Panc1 (cell line): ENCODE measurements around the gene CHAF1A. TPM values are rescaled to one million over a fixed set of nuclear protein-coding genes. Genes with fewer than 3 reads are reported as not detected.

Experiments
- ATAC-seq: fragments of 200-7000 bp; cut with Tn5 transposase; 2 replicates; pipeline ENCODE4 v1.9.1; 2020; ENCODE audit warnings: mild to moderate bottlenecking, moderate library complexity
- BruUV-seq: library from RNA; stranded (reverse); fragments of 400-500 nt; replicated peaks from 2 replicates; lab custom pipeline; 2021; lab: Mats Ljungman, UMichigan
- CTCF ChIA-PET: fragments of 300-600 bp; sonication (Branson Sonifier 250); formaldehyde crosslinking; loops from one replicate; lab custom pipeline; 2022; ENCODE audit warnings: antibody characterized with exemption; lab: Charles Lee
- POLR2A ChIA-PET: fragments of 300-600 bp; sonication (Branson Sonifier 250); formaldehyde crosslinking; loops from one replicate; lab custom pipeline; 2022; ENCODE audit warnings: antibody characterized with exemption; lab: Charles Lee
- DNase-seq: peaks from one replicate; pipeline ENCODE4 v3.0.0-alpha.2; 2010; ENCODE audit warnings: low read depth, low spot score
- H3K27ac ChIP-seq: 2 replicates; pipeline ENCODE4 v1.5.1; 2011; ENCODE audit warnings: mild to moderate bottlenecking, low read length, inconsistent platforms
- H3K27me3 ChIP-seq: fragments of 200-500 bp; sonication (Bioruptor generic); 2 replicates; pipeline ENCODE4 v1.6.0; 2014; ENCODE audit warnings: low read length, inconsistent platforms; ENCODE audit not compliant: control insufficient read depth, insufficient read depth
- H3K36me3 ChIP-seq: fragments of 200-500 bp; sonication (Bioruptor generic); 2 replicates; pipeline ENCODE4 v1.5.1; 2014; ENCODE audit warnings: inconsistent platforms, mild to moderate bottlenecking, low read length, moderate library complexity; ENCODE audit not compliant: control insufficient read depth, insufficient read depth
- H3K4me1 ChIP-seq: 2 replicates; pipeline ENCODE4 v1.5.1; 2011; ENCODE audit warnings: inconsistent platforms, mild to moderate bottlenecking, low read length, moderate library complexity; ENCODE audit not compliant: control insufficient read depth, insufficient read depth
- H3K4me3 ChIP-seq, 2 experiments: 2 replicates each; pipeline ENCODE4 v1.5.1; 2011 to 2012; ENCODE audit warnings: low read depth in 2 of 2, low read length in 2 of 2, mild to moderate bottlenecking in 2 of 2, inconsistent platforms in 1 of 2, moderate library complexity in 1 of 2
- H3K9me3 ChIP-seq: fragments of 200-500 bp; sonication (Bioruptor generic); 2 replicates; pipeline ENCODE4 v1.5.1; 2014; ENCODE audit warnings: low read depth, mild to moderate bottlenecking, inconsistent platforms, low read length, moderate library complexity; ENCODE audit not compliant: control insufficient read depth, insufficient read depth
- POLR2AphosphoS5 ChIP-seq: IDR thresholded peaks from 2 replicates; pipeline ENCODE4 v1.6.1; 2012; ENCODE audit warnings: mild to moderate bottlenecking, low read depth, low read length, moderate library complexity
- SIN3A ChIP-seq: IDR thresholded peaks from 2 replicates; pipeline ENCODE4 v1.6.1; 2012; ENCODE audit warnings: low read depth, mild to moderate bottlenecking, low read length, moderate library complexity, borderline replicate concordance; ENCODE audit not compliant: insufficient read depth
- TCF7L2 ChIP-seq: IDR thresholded peaks from 2 replicates; pipeline ENCODE4 v1.6.1; 2011; ENCODE audit warnings: mild to moderate bottlenecking, low read depth, low read length, inconsistent platforms
- in situ Hi-C: cut with HindIII; loops from 2 replicates; pipeline ENCODE4 v1.10.0; 2016; ENCODE audit warnings: low sequenced_read_pairs, low pct_unique_long_range_greater_than_20kb
- intact Hi-C: fragments of 100-400 bp; cut with micrococcal nuclease; formaldehyde crosslinking; loops from one replicate; pipeline ENCODE4 v1.10.0; 2022; ENCODE audit not compliant: unreplicated experiment
- total RNA-seq: library from RNA; stranded (reverse); gene quantifications from one replicate; pipeline ENCODE4 v1.2.1, GENCODE V29; 2021; ENCODE audit not compliant: unreplicated experiment
- TF ChIP-seq, protein P1 (sequence below), 2 experiments: IDR thresholded peaks; 2 replicates each; pipeline ENCODE4 v1.6.1; 2011 to 2012; ENCODE audit warnings: low read depth in 2 of 2, control low read depth in 1 of 2, low read length in 1 of 2, mild to moderate bottlenecking in 1 of 2, moderate library complexity in 1 of 2; ENCODE audit not compliant: insufficient read depth in 1 of 2
- TF ChIP-seq, protein P2 (sequence below): fragments of 450-650 bp; IDR thresholded peaks from 2 replicates; pipeline ENCODE4 v1.5.1; 2017; ENCODE audit warnings: mild to moderate bottlenecking

CHAF1A gene
- total RNA-seq, 1 experiment from 2014 or later: 45.4 TPM

DNA sequence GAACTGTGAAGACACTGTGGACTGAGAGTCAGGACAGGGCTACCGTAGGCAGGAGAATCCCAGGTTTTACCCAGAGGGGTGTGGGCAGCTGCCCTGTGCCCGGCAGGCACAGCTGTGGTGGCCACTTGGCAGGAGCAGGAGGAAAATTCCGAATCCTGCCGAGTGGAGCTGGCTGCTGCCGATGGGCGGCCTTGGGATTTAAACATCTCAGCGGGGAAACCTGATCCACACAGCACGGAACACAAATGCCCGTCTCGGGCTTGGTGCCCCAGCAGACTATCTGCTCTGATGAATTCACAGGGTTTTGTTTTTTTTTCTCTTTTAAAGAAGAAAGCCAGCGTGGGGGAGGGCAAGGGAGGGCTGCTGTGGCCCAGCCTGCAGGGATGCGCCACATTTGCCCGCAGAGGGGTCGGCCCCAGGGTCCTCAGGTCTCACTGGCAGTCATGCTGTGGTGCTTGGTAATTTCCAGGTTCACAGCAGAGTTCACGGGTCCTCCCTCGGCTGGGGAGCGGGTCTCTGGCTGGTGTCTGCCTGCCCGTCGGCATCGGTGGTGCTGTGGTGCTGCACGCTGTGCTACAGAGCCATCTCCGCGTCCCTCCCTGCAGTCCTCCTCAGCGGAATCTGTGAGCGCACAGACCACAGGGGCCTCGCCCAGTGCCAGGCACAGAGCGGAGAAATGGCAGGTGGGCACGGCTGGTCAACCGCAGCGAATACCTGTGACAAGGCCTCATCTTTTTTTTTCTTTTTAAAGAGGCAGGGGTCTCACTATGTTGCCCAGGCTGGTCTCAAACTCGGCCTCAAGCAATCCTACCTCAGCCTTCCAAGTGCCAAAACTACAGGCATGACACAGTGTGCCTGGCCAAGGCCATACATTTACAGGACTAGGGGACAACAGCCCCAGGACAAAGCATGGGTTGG lies 30.9 kb upstream of the CHAF1A start:
- peak overlapping the region; percentile 92 for H3K27ac ChIP-seq
- H3K27me3 ChIP-seq: no peaks in the 10 kb centered on the region
- no peak for ATAC-seq
- no peak for DNase-seq
- H3K9me3 ChIP-seq: no peaks in the 10 kb centered on the region
- intact Hi-C loops (no loop called here), in situ Hi-C loops (no loop called here)
- ChIA-PET CTCF (no interaction called here), POLR2A (no interaction called here)
- BruUV-seq: no TSS peak
- peaks cover 83% of the 10 kb centered on the region for H3K4me1 ChIP-seq
- no peaks in the 10 kb centered on the region for H3K36me3 ChIP-seq
- TF ChIP-seq, protein P1, sequence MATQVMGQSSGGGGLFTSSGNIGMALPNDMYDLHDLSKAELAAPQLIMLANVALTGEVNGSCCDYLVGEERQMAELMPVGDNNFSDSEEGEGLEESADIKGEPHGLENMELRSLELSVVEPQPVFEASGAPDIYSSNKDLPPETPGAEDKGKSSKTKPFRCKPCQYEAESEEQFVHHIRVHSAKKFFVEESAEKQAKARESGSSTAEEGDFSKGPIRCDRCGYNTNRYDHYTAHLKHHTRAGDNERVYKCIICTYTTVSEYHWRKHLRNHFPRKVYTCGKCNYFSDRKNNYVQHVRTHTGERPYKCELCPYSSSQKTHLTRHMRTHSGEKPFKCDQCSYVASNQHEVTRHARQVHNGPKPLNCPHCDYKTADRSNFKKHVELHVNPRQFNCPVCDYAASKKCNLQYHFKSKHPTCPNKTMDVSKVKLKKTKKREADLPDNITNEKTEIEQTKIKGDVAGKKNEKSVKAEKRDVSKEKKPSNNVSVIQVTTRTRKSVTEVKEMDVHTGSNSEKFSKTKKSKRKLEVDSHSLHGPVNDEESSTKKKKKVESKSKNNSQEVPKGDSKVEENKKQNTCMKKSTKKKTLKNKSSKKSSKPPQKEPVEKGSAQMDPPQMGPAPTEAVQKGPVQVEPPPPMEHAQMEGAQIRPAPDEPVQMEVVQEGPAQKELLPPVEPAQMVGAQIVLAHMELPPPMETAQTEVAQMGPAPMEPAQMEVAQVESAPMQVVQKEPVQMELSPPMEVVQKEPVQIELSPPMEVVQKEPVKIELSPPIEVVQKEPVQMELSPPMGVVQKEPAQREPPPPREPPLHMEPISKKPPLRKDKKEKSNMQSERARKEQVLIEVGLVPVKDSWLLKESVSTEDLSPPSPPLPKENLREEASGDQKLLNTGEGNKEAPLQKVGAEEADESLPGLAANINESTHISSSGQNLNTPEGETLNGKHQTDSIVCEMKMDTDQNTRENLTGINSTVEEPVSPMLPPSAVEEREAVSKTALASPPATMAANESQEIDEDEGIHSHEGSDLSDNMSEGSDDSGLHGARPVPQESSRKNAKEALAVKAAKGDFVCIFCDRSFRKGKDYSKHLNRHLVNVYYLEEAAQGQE (IDR thresholded peaks at IDR 0.05; ENCODE audit: insufficient read depth in 1 of 2, low read depth in 2 of 2, low read length in 1 of 2): no peak
- TF ChIP-seq, protein P2, sequence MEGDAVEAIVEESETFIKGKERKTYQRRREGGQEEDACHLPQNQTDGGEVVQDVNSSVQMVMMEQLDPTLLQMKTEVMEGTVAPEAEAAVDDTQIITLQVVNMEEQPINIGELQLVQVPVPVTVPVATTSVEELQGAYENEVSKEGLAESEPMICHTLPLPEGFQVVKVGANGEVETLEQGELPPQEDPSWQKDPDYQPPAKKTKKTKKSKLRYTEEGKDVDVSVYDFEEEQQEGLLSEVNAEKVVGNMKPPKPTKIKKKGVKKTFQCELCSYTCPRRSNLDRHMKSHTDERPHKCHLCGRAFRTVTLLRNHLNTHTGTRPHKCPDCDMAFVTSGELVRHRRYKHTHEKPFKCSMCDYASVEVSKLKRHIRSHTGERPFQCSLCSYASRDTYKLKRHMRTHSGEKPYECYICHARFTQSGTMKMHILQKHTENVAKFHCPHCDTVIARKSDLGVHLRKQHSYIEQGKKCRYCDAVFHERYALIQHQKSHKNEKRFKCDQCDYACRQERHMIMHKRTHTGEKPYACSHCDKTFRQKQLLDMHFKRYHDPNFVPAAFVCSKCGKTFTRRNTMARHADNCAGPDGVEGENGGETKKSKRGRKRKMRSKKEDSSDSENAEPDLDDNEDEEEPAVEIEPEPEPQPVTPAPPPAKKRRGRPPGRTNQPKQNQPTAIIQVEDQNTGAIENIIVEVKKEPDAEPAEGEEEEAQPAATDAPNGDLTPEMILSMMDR: no peak
- no peak for TF ChIP-seq POLR2AphosphoS5
- H3K4me3 ChIP-seq: no peak overlapping the region

DNA sequence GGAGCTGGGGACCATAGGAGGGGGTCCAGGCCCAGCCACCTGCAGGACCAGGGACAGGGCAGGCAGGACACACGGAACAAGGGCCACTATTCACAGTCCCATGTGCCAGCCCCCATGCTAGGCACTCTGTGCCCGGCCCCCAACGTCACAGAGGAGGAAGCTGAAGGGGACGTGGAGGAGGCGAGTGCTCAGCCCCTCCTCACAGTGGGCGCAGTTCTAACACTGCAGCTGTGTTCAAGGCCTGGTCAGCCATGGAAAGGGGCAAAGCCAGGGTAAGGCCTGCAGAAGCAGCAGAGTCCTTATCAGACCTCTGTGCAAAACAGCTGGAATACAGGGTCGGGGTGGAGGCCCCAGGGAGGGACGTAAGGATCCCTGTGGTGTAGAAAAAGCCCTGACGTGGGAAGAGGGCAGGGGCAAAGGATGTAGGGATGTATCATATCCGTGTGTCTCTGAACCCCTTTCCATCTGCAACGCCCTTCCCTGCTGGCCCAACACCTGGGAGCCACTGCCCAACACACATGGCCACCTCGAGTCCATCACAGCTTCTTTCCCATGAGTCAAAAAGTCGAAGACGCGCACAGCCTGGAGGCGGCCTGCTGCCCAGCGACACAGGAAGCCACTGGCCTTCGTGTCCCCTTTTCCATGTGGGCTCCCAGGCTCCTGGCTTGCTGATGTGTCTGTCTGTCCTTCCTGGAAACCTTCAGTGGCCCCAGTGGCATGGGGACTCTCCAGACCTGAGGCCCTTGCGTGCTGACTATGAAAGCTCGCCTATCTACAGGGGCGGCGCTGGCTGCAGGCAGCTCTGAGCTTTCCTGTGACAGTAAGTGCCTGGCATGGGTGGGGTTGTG lies 30.1 kb upstream of the CHAF1A start:
- no peak overlapping the region for H3K4me3 ChIP-seq
- intact Hi-C loops (no loop called here), in situ Hi-C loops (no loop called here)
- ATAC-seq: no peak
- no TSS peak for BruUV-seq
- DNase-seq: no peak
- ChIA-PET POLR2A (no interaction called here), CTCF (no interaction called here)
- TF ChIP-seq SIN3A (no peak), TCF7L2 (no peak), POLR2AphosphoS5 (no peak)
- TF ChIP-seq, protein P2: no peak
- TF ChIP-seq, protein P1 (IDR thresholded peaks at IDR 0.05; ENCODE audit: insufficient read depth in 1 of 2, low read depth in 2 of 2, low read length in 1 of 2): no peak
- H3K36me3 ChIP-seq: no peaks in the 10 kb centered on the region
- peak overlapping the region; percentile 92 for H3K27ac ChIP-seq
- H3K27me3 ChIP-seq: no peaks in the 10 kb centered on the region
- no peaks in the 10 kb centered on the region for H3K9me3 ChIP-seq
- peaks cover 89% of the 10 kb centered on the region for H3K4me1 ChIP-seq
